Non-pigmented ciliary epithelial cell (primary cell): Measurements from ENCODE around the gene WSCD1.

Experiments
- DNase-seq: peaks from one replicate; pipeline ENCODE4 v3.0.0-alpha.2; 2010; ENCODE audit warnings: low read depth

Gene WSCD1

DNA sequence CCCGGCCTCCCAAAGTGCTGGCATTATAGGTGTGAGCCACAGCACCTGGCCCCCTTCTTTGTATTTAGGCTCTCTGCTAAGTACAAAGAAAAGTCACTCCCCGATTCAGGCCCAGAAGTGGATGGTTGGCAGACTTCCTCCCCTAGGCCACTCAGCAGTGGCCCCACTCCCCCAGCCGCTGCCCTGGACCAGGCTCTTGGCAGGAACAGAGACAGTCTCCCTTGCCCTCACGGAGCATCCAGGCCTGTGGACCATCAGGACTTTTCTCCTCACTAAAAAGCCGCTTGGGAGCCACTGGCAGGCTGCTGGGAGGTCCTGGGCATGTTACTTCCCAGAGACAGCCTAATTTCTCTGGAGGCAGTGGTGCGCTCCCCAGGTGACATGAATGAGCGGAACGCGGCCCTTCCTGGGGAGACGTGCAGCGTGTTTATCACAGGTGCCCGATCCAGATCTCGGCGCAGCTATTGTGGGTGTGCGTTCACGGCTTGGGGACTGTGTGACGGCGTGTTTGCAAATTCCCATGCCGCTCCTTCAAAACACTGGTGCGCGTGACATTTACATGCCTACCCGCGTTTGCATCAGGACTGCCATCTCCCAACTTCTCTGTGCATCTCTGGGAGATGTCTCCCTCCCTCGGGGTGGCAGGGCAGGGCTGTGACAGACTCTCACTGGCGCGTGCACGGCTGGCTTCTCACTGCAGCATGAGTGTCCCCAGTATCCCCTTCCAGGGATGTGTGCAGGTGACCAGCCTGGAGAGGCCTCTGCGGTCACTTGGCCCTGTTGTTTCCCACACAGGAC, 16.6 kb downstream of the WSCD1 start:
- no peak for DNase-seq

DNA sequence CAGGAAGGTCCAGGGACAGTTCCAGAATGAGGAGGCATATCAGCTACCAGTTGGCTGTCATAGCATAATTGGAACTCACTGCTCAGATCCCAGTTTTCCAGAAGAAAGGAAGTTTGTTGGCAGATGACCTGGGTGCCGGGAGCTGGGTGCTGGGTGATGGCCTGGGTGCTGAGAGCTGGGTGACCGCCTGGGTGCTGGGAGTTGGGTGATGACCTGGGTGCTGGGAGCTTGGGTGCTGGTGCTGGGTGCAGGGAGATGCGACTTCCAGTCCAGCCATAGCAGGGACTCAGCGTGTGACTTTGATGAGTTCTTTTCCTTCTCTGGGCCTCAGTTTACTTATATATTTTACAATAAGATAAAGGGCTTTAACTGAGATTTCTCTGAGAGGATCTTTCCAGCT, 18.0 kb downstream of the WSCD1 start:
- no peak for DNase-seq

DNA sequence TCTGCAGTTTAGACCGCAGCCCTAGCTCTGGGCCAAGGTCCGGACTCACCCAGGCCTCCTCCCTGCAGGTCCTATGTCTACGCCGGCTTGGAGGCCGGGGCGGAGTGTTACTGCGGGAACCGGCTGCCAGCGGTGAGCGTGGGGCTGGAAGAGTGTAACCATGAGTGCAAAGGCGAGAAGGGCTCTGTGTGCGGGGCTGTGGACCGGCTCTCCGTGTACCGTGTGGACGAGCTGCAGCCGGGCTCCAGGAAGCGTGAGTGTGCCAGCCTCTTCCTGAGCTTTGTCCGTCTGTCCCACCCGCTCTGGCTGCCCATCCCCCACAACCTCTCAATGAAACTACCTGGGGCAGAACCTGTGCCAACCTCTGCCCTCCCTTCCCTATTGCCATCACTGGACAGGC, 20.1 kb downstream of the WSCD1 start:
- no peak for DNase-seq

DNA sequence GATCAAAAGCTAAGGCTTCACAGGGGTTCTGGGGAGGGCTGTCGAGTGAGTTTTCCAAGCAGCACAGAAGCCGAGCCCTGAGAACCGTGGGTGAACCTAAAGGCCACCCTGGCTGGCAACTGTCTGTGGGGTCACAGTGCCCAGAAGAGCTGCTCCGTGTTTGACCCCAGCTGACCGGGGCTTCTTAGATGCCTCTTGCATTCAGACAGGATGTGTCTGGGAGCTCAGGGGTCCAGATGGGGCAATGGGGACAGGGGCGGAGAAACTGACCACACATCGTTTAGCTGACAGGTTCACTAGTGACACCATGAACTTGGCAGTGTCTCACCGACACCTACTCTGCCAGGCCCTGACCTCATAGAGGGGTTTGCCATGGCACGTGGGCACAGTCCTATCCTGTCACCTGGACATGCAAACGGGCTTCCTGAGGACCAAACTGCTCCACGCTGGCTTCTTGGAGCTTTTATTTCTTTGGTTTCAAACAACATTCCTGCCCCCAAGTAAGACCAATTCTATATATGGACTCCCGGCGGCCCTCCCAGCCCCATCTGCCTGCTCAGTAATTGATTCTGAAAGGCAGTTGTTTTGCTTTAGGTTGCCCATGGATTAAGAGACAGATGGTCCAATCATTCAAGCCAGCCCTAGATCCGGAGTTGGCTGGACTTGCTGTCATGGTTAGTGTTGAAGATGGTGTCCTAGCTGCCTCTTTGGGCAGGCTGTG, 22.2 kb downstream of the WSCD1 start:
- no peak for DNase-seq

DNA sequence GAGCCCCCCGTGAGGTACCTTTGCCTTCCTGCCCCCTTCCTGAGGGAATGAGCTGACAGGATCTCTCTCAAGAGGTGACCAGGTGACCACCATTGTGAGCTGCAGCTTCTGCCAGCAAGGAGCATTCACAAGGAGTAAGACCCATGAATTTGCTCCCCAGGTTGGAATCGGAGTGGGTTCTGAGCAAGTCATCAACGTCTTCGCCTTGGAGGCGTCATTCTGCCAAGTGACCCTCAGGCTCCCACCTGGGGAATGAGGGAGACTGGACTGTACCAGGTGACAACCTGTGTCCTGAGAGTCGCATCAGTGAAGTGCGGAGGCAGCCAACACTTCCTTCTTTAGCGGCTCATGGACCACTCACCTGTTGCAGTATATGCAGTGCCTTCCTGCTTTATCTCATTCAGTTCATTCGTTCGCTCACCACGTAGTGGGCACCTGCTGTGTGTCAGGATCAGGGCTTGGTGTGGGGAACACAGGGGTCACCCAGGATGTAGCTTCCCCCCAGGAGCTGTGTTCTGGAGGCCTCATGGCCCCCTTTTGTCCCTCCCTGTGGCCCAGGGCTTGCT, 22.8 kb downstream of the WSCD1 start:
- no peak for DNase-seq

DNA sequence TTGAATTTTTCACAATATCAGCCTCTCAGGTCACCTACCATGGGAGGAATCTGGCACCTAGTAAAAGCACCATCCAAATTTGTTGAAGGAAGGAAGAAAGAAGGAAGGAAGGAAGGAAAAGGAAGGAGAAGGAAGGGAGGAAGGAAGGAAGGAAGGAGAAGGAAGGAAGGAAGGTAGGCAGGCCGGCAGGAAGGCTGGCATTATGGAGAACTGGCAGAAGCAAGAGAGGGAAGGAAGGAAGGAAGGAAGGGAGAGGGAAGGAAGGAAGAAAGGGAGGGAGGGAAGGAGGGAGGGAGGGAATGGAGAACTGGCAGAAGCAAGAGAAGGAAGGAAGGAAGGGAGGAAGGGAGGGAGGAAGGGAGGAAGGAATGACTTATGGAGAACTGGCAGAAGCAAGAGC, 24.3 kb downstream of the WSCD1 start:
- DNase-seq: no peak

DNA sequence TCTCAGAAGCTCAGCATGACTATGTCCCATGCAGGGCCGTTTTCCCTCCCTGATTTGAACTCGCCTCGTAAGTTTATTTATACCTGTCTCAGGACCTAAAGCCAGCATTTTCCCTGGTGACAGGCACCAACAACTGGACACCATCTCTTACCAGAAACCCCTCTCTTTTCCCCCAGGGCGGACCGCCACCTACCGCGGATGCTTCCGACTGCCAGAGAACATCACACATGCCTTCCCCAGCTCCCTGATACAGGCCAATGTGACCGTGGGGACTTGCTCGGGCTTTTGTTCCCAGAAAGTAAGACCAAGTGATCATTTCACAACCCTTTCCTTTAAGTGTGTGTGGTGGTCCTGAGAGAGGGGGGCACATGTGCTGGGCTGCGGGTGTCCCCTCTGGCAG, 24.7 kb downstream of the WSCD1 start:
- no peak for DNase-seq

DNA sequence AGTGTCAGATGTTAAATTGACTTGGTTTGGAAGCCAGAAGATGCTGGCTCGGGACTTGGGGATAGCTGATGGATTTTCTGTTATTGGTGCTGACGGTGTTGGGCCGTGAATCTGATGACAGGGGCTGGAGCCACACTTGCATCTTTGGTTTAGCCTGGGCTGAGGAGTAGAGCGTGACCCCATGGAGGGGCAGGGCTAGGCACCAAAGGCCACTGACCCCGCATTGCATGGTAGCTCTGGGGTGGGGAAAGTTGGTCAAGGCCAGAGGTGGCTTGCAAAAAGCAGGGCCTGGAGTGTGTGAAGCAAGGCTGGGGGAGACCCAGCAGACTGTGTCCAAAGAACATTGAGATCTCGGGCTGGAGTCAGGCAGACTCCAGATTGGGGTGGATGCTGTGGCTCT, 25.3 kb downstream of the WSCD1 start:
- DNase-seq: no peak

DNA sequence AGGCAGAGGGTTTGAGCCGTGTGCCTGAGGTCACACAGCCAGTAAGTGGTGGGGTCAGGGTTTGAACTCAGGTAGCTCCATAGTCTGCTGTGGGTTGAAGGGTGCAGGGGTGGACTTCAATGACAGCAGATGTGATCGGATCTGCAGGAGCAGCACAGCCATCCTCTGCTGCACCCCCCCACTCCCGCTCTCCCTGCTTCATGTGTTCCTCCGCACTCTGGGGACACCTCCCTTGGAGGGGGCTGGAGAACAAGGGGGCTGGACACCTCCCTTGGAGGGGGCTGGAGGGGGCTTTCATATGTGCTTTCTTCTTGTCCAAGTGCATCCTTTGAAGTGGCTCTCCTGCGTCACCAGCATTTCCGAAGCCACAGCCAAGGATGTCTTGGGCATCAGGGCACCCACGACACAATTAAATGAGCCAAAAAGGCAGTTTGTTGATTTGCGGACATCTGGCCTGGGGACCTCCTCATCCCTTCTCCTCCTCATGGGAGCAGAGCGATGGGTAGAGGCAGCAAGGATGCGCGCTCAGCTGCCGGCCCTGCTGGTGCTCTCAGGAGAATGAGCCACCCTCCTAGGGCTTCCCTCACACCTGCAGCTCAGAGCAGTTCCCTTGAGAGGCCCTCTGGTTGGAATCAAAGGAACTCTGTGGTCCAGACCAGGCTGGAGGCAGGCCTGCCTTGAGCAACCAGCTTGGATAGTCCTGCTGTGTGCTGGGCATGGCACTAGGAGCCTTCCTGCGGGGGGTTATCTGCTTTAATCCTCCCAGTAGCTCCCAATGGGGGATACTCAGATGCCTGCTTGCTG, 26.2 kb downstream of the WSCD1 start:
- DNase-seq: no peak

DNA sequence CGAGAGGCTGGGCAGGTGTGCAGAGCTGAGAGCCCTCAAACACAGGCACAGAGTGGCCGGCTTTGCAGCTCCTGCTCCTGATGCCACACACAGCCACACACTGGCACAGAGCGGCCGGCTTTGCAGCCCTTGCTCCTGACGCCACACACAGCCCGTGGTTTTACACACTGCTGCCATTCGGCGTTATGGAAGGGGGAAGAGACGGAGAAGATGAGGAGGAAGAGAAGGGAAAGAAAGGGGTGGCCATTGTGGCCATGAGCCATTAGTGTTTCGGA, 26.8 kb downstream of the WSCD1 start:
- DNase-seq: no peak

DNA sequence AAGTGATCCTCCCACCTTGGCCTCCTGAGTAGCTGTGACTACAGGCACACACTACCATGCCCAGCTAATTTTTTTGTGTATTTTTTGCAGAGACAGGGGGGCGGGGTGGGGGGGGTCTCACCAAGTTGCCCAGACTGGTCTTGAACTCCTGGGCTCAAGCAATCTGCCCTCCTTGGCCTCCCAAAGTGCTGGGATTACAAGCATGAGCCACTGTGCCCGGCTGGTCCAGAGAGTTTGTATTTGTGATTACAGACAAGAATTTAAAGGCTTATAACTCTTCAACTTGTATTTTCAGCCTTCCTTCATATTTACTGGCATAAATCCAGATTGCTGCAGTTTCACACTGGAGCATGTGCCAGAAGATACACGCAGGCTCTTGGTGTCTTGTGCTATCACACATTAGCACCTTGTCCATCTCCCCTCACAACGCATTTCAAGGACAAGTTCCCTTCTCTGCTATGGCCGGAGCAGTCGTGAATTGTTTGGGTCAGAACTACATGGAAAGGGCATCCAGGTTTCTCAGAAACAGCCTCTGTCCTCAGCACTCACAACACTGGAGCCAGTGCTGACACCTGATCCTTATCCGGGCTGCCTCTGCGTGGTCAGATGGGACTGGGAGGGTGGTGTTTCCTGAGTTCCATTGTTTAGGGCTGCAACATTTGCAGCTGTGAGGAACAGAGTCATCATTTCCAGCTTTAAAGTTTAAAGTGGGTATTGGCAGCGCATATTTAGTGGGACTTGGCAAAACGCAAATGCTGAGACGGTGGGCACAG, 28.1 kb downstream of the WSCD1 start:
- no peak for DNase-seq

DNA sequence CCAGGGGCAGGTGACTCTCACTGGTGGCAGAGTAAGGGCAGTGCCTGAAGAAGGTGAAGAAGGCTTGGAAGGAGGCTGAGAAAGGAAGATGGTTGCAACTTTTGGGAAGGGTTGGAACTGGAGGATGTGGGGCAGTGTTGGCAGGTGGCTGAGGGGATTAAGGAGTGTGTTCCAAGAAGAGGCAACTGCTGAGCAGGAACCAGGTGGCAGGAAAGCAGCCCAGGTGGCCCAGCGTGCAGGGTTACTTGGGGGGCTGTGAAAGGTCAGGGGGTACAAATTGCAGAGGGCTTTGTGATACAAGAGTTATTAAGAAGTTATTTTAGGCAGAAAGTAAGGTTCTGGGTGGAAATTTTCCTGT, 28.6 kb downstream of the WSCD1 start:
- DNase-seq: no peak

DNA sequence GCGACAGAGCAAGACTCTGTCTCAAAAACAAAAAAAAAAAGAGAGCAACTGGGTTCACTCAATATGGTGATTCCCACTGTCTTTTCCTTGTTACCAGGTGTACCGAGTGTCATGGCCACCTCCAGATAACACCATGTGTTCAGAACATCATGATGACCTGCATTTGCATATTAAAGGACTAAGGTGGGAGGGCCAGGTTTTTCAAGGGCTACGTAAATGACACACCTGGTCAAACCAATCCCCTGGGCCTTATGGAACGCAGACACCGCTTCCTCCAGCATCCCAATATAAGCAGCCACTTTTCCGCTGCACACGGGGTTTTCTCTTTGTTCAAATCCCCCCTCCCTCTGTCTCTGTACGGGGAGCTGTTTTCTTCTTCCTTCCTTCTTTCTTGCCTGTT, 29.3 kb downstream of the WSCD1 start:
- no peak for DNase-seq

DNA sequence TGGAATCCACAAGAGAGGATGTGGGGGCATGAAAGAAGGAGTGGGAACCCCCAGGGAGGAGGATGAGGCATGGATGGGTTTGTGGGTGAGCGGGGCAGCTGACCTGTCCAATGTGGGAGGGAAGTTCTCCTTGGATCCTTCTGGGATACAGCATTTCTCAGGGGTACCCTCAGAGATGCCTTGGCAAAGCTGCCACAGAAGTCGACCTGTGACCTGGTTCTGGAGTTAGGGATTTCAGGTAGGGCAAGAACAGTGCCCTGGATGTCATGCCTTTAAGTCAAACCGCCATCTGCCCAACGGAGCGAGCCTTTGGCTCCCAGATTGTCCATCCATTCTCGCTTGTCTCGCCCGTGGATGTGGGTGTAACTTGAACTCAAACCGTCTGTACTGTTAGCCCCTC, 30.0 kb downstream of the WSCD1 start:
- DNase-seq: no peak

DNA sequence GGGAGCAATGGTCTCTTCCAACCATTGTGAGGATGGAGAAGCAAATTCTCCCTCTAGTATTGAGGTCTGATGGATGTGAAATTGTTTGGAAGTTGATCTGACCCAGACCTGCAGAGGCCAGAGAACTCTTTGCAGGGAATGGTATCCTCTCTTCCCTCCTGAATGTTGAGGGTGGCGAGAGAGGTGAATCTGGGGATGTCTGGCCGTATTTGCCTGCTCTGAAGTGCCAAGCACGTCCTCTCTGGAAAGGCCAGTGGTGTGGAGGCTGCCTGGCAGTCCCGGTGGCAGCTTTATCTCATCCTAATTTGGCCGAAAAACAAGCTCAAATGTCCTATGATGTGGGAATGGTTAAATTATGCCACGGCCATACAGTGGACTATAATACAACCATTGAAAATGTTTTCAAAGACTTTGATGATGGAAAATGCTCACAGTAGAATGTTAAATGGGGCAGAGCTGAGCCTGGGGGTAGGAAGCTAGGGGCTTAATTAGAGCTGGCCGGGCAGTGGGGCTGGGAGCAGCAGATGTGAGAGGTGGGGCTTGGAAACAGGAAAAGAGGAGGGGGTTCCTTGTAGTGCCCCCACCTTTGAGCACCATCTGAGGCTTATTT, 30.8 kb downstream of the WSCD1 start:
- no peak for DNase-seq

DNA sequence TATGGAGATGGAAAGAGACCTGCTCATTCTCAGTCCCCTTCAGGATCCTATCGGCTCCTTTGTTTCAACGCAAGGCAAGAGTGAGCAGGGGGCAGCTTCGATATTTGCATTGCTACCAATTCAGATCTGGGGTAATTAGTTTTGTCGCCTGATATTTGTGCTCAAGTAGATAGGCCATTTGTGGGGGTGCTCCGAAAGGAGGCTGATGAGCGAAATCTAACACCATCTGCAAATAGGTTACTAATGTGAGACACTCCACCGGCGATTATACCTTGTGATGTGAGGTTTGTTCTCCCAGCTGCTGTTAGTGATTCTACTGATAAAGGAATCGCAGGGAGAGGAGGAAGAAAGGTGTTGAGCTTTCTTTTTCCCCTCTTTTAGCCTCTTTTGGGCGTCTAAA, 31.5 kb downstream of the WSCD1 start:
- DNase-seq: no peak

DNA sequence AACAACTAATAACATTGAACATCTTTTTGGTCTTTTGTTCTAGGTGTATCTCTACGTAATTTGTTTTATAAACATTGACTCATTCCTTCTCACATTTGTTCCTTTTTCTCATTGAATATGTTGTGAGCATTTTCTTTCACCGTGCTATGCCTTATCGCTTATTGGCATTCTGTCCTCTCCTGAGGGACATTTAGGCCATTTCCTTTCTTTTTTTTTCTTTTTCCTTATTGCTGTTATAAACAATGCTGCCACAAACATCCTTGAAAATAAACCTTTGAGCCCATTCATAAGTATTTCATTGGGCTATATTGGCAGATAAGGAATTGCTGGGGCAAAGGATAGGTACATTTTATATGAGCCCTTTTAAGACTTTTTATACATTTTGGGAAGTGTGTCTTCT, 32.4 kb downstream of the WSCD1 start:
- no peak for DNase-seq

DNA sequence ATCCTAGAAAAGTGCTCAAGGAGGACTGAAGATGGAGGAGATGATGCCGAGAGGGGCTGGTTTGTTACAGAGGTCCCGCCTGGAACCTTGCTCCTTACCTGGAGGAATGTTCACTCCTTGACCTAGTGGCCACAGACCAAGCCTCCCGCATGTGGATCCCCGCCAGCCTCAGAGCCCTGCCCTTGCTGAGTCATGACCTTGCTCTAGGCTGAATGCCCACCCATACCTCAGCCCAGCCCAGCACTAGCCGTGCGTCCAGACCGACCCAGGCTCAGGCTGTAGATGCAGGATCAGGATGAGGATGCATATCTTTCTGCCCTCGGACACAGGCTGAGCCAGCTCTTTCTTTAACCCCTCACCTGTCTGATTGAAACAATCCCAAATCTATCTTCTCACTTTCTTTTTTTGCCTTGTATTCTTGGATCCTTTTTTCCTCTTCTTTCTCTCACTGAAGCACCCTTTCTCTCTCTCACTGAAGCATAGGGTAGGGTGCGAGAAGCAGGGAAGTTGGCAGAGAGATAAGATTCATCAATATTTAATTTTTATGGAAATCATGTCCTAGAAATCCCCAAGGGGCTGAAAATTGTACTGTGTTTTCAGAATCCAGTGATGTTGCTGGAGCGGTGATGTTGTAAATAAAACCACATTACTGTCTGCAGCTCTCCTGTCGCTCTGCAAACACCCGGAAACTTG, 34.9 kb downstream of the WSCD1 start:
- DNase-seq: no peak

DNA sequence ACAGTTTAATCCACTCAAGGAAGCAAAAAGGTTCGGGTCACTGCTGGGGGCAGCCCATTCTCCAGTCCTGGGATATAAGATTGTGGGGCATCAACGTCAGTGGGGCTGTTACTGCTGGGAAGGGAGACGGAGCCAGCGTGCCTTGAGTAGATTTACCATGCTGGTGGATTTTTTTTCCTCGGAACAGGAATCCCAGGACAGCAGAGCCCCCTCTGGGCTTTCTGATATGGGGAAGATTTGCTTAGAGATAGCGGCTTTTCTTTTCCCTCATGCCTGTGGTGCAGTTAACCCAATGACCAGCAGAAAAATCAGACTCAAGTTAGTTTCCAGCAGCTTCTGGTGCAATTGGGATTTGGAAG, 35.4 kb downstream of the WSCD1 start:
- DNase-seq: no peak

DNA sequence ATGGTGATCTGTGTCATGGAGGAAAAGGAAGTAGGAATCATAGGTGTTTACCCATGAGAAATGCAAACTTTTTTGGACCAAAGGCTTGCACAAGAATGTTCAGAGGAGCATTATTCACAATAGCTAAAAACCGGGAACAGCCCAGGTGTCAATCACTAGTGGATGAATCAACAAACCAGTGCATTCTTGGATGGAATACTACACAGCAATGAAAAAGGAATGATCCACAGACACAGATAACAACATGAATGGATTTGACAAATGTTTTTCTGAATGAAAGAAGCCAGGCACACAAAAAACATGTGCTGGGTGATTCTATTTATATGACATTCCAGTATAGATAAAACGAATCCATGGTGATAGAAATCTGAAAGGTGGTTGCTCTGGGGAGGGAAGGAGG, 36.0 kb downstream of the WSCD1 start:
- no peak for DNase-seq

DNA sequence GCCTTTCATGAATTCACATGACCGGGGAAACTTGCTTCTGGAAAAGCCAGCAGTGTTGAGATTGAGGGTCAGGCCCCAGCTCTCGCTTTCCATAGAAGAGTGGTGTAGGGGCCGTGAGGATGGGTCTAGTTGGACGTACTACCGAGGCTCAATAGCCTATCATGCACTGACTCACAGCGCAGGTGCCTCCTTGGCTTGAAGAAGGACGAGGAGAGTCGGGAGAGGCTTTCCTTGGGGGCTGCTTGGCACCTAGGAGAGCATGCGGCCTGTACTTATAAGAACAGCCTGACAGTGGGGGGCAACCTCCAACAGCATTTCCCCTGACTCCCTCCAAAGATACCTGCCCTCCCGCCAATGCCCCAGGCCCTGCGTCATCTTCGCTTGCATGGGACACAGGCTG, 37.6 kb downstream of the WSCD1 start:
- DNase-seq: no peak
